Stimulated activated CD4-positive, alpha-beta T cell treated with anti-CD3 and anti-CD28 coated beads, Interleukin-4, amount 100 ng/mL, for 48 hours (primary cell): ENCODE results near the gene IPCEF1.

Source experiments
- DNase-seq, 2 donors: peaks; one replicate each; pipeline ENCODE4 v3.0.0-alpha.2; 2020; ENCODE audit warnings: low read depth in 2 of 2

IPCEF1 gene

DNA sequence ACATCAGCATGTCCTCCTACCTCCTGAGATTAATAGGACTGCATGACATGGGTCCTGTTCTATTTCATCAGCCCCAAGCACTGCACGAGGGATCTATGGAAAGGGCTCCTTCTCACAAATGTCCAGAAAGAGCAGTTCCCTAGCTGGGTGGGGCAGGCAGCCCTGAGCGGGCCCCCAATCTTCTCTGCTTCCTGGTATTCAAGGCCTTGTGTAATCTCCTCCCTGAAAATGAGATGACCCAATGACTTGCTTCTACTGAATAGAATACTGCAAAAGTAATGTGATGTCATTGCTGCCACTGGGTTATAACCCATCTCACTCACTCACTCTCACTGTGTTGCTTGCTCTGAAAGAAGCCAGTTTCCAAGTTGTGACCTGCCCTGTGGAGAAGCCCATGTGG is 191.1 kb downstream of the IPCEF1 start:
- DNase-seq: no peak

DNA sequence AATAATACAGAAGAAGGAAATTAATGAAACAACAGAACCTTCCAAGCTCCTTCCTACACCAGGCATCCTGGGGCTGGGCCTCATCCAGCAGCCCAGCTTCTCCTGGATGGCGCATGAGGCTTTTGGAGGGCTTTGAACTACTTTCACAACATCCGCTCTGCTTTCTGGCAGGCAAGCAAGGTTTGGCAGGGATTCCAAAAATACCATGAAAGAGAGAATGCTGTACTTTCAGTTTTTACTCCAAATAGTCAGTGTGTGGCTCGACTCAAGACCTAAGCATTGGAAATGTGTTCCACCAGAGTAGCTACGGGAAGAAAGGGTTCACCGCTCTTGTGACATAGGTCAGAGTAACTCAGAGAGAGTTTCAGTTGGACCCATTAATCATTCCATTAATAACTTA is 192.2 kb downstream of the IPCEF1 start:
- DNase-seq: no peak

DNA sequence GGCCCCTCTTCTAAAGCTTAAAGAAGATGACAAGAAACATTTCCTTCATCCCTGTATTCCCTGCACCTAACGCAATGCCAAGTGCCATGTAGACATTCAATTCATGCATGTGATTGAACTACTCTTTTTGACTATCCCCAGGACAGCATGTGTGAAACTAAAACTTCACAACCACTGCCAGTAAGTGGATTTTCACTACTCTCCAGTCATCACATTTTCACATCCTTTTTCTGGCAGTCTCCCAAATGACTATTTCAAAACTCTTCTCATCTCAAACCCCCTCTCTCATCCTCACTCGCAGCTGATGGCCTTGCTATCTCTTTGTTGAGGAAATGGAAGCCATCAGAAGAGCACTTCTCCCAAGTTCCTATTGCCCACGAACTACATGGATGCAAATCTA is 194.9 kb downstream of the IPCEF1 start:
- DNase-seq: no peak

DNA sequence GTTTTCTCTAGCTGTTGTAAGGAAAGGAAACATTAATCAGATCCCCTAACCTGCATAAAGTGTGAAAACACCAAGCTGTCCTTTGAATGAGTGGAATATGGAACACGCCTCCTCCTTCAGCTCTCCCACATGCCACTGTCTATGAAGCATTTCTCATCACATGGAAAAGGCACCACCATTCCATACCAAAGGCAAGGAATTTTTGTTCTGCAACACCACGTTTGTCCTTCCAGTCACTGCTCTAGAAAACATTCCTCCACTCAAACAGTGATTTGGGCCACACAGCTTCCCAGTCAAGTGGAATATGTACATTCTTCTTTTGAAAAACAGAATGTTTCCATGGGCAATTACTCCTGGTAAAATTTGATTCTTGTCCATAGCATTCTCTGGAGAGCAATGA is 197.5 kb downstream of the IPCEF1 start:
- DNase-seq: no peak

DNA sequence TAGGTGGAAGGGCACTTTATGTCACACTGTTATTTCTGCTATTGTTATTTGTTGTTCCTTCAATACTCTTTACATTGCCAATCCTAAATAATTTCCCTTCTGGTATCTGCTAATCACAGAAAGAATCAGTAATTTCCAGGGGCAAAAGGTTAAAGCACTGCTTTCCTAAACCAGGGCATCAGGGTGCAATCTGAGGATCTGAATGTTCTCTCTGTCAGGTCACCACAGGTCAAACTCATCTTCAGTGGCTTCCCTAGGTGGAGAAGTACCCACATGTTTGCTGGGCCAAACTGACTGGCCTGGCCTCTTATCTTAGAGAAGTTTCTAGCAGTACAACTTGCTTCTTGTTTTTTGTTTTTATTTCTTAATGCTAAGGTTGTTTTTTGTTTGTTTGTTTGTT is 198.9 kb downstream of the IPCEF1 start:
- DNase-seq: no peak

DNA sequence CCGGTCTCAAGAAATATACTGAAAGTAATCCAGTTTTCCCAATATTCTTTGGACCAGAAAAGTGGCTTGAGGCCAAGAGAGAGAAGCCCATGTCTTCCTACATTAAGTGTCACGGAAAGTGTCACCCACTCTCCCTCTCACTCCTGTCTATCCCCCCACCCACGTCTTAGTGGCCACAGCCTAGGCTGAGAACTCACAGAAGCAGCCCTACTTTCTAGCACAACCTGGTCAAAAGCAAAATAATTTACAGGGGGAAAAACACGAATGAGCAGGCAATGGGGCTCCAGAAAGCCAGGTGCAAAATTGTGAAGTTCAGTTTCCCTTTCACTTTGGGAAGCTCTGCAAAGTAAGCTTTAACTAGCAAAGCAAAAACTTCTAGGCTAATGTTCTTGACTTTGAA is 199.5 kb downstream of the IPCEF1 start:
- DNase-seq: no peak

DNA sequence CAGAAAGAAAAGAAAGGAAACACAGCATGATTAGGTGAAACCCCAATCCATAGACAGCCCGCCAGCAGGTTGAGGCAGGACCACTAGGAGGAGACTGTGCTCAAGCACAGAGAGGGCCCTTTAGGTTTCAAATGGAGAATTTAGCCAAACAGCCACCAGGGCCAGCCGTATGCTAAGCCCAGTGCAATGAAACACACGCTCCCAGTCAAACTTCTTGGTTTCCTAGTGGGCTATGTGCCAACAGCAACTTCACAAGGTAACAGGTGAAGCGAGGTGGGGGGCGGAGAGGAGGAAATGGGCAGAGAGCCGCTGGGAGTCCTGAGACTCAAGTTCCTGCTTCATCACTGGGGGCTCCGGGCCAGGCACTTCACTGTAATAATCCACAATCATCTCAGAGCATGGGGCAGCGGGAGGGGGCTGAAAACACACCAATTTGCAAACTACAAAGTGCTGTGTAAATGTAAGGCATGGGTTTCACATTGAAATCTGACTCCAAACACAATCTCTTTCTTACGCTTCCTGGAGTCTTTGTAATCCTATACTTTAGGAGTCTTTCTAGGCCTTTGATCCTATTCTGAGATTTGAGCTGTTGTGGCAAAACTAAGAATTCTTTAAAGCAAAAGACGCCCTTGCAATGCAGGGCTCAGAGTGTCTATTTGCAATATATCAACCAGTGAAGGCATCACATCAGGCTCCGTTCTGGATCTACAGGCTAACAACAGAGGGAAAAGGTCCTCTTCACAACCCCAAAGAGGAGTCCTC is 200.3 kb downstream of the IPCEF1 start:
- peak; percentile 33 to 55 for DNase-seq

DNA sequence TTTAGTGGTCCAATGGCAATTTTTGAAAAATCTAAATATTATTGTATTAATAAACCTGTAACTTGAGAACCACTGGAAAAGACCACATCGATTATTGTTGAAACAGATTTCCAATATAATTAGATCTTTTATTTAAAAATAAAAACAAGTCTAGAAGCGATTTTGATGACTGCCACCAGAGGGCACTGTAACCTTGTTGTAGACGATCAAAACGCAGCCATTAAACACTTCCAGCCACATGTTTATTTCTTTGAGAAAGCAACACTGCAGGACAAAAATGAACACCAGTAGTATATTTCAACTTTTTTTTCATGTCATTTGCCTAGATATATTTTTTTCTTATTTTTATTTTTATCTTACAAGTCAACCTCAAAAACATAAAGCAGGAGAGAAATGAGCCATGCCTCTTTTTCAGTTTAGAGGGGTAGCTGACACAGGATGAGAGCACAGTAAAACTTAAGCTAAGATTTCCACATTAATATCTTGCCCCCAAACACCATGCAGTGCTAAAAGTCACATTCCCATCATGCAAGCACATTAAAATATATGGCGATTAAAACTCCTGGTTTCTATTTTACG is 202.1 kb downstream of the IPCEF1 start:
- DNase-seq: peak; percentile 48 to 52

DNA sequence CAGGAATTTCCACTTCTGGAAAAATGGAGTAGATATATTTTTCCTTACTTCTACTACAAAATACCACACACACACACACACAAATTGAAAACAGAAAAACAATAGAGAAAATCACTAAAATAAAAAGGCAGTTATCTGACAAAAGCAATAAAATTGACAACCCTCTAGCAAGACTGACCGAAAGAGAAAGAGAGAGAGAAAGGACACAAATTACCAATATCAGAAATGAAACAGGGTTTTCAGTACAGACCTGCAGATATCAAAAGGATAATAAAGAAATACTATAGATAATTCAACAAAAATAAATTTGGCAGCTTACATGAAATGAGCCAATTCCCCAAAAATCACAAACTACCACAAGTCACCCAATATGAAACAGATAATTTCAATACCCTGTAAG is 212.8 kb downstream of the IPCEF1 start:
- no peak for DNase-seq

DNA sequence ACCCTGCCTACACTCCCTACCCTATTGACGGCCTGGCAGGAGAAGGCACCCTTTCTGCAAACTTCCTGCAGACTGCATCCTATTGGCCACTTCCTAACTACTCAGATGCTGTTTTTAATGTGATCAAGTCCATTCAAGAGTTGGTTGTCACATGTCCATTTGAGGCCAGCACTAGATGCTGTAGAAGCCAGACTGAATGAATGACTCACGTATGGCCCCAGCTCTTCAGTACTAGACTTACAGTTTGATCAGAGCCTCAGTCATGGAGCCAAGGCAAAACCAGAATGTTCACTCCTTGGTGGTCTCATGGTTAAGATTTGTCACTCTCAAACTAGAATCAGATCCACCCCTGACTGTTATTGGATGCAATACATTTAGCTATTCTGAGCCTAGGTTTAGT is 215.9 kb downstream of the IPCEF1 start:
- no peak for DNase-seq

DNA sequence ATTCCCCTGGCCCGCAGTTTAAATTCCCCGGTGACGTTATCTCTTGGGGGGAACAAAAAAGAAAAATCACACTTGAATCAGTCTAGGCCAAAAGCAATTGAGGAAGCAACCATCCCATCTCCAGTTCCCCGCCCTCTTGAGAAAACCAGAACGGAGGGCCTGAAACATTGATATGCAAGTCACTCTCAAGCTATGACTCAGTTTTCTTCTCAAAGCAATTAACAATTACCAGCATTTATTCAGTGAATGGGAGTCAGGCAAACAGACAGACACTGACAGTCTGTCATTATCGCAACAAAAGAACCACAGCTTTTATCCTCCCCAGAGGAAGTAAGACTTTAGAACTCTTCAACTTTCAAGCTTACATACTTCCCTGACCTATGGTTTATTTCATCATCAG is 216.7 kb downstream of the IPCEF1 start:
- no peak for DNase-seq

DNA sequence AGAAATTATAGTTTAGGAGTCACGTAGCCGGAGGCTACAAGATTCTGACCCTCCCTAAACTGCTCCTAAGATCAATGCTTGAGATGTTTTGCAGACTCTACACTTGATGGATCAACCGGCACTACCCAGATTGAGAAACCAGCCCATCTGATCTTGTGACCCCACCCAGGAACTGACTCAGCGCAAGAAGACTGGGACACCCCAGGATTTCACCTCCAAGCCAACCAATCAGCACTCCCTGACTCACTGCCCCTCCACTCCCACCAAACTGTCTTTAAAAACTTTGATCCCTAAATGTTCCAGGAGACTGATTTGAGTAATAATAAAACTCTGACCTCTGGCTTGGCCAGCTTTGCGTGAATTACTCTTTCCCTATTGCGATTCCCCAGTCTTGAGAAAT is 217.8 kb downstream of the IPCEF1 start:
- DNase-seq: no peak

DNA sequence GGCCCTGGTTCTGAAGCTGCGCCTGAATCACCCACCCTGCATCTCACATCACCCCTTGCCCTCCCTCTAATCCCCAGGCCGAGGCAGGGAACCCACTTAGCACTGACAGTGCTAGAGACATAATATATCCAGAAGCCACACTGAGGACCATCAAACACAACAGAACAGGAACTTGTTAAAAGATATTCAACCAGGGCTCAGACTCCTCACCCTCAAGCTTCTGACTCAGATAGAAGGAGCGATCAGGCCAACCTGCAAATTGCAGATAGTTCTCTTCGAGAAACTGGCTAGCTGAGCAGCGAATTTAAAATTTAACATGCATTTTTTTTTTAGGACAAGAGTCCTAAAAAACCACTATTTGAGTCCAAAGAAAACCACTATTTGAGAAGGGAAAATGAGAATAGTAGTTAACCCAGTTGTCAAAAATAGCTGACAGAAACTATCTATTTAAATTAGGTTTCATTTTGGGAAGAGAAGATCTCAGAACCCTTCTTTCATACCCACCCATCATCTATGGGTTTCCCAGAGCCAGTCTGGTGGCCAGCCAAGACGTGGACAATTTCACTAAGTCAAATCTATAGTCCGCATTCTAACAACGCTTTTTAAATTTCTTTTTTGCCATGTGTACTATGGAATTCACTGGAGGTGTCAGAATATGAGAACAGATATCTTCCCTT is 222.0 kb downstream of the IPCEF1 start:
- DNase-seq: no peak

DNA sequence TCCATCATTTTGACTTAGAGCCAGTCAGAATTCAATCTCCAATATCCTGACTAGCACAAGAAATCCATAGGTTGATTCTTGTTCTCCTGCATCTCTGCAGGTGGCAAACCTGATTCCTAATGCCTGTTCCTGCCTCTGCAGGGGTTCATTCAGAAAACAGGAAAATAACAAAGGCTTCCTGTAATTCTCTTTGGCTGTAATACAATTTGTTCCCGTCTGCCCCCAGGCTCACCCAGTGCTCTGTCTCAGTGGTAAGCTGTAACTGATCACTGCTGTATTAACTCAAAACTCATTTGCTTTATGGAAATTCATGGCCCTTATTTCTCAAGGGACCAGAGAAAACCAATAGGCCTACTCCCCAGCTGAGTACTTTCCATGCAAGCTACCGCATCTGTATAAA is 228.9 kb downstream of the IPCEF1 start:
- no peak for DNase-seq

DNA sequence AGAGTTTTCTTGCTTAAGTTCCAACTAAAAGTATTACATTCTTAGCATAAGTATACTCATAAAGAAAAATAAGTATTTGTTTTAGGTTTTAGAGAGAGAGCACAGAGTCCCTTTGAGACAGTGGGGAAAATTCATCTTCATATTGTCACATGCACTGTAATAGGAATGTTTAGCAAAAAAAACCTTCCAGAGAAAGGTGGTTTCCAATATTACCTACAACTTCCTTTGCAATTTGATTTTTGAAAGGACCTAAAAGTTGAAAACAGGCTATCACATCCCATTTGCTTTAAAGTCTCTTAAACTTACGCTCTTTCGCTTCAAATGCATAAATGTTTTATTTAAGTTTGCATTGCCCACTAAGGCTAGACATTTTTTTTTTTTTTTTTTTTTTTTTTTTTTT is 231.2 kb downstream of the IPCEF1 start:
- no peak for DNase-seq

DNA sequence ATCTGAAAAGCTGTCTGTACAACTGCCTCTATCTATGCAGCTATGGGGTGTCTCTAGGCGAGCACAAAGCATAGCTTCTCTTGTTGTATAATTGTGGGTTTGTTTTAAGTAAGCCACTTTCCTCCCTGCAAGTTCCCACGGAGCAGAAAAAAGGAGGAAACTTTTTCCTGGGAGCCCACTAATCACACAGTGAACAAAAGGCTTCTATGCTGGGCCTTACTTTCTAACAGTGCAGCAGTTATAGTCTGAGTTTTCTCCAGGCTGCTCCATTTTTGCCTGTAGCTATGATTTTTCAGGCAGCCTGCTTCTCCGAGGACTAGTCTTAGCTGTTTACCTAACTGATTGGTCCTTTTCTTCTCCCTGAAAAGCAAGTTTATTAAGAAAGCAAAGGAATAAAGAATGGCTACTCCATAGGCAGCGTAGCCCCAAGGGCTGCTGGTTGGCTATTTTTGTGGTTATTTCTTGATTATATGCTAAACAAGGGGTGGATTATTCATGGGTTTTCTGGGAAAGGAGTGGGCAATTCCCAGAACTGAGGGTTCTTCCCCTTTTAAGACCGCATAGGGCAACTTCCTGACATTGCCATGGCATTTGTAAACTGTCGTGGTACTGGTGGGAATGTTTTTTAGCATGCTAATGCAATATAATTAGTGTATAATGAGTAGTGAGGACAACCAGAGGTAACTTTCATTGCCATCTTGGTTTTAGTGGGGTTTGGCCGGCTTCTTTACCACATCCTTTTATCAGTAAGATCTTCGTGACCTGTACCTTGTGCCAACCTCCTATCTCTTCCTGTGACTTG is 233.2 kb downstream of the IPCEF1 start:
- no peak for DNase-seq

DNA sequence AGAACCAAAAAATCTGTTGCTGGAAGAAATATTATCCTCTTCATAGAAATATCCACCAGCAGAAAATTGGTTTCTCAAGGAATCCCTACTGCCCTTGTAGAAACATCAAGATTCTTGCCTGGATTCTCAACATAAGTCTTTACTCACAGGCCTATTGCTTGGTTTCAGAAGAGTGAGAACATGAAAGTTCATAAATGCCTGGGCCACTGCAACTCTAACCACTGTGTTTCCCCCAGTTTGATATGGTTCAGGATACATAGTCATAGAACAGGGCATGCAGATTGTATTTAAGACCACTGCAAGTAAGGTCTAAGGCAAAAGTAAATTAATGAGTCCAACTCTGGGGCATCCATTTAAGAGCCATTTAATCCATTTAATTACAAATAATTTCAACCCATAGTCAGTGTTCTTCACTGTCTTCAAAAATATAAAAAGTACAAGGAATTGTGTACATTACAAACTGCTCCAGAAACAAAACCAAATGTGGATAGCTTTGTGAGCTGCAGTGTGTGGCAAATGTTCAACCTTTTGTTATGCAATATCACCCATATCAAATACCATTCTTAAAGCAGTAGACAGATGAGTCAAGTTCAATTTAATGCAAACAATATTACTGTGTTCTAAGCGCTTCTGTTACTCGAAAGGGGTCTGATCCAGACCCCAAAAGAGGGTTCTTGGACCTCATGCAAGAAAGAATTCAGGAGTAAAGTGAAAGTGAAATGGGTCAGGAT is 234.2 kb downstream of the IPCEF1 start:
- no peak for DNase-seq

DNA sequence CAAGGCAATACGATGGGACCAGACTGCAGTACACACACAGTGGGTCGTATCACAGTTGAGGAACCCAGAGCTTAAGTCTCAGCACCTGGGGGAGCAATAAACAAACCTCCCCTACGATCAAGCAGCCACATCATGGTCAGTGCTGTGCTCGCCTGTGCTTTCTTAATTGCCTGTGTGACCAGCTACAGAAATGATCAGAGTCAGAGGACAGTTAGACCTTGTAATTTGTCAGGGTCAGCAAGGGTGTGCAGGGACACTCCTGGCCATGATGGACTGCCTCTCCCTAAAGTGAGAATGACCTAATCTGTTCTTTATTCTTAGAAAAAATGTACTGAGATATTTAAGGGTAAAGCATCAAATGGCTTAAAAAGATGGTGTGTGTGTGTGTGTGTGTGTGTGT is 239.1 kb downstream of the IPCEF1 start:
- no peak for DNase-seq

DNA sequence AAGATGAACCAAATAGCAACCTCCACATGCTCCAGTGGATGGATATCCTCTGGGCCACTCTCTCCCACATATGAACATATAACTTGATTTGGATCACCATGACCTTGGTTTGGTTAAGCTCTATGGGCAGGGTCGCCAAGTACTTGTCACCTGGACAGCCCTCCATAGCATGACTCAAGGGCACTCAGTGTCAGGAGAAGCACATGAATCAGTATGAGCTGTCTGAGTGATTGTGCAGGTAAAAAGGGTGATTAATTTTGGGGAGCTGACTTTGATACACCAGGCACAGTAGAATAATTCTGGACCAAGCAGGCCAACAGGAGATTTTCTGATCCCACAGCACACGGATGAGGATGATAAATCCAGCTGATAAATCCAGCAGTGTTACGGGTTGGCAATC is 243.2 kb downstream of the IPCEF1 start:
- DNase-seq: no peak

DNA sequence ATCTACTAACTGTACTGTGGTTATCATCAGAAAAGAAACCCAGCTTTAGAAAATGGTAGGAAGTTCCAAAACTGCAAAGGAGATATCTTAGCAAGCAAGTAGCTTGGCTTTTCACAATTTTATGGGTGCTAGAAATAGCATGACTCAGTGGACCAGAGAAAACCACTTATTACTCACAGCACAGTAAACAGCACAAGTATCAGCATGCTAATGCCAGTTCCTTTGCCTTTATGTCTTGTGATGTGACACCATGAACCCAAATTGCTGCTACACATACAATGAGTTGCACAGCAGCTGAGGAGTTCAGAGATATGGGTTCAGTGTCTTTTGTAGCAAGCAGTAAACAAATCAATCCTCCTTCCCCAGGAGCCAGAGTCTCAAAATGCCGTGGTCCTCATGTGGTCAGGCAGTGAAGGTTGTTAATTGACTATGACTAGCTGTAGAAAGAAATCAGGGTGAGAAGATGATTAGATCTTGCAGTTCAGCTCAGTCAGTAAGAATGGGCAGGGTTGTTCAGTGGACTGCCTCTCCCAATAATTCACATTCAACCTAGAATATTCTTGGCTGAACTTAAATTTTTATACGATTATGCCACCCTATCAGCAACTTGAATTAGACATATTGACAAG is 244.3 kb downstream of the IPCEF1 start:
- DNase-seq: no peak

DNA sequence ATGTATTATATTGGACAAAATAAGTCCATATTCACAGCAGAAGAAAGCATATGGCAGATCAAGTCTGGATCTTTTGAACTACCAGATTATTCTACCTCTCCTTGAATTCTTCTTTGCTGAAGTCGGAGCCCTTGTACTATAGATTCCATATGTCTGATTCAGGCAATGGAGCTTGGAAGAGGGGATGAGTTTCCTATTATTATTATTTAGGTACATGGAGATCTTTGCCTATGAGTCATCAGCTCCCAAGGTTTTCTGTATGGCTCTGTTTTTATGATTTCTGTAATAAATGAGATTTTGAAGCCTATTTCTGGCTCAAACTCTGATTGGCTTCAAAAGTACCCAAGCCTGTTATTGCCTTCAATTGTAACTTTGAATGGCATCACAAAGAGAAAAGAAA is 245.6 kb downstream of the IPCEF1 start:
- DNase-seq: no peak
